HEK293 (cell line): ENCODE results near the gene POMT2.

Experiments
- CTCF ChIA-PET: fragments of 350-600 bp; formaldehyde crosslinking; extraction: SDS; loops from one replicate; lab custom pipeline; 2021; ENCODE audit warnings: antibody characterized with exemption; lab: Yijun Ruan, JAX
- POLR2A ChIA-PET: fragments of 300-600 bp; formaldehyde crosslinking; extraction: SDS; loops from one replicate; lab custom pipeline; 2020; ENCODE audit warnings: antibody characterized with exemption, inconsistent platforms; lab: Yijun Ruan, JAX
- H3K27ac ChIP-seq: fragments of 200-500 bp; sonication (Bioruptor generic); 2 replicates; pipeline ENCODE4 v1.5.1; 2014; ENCODE audit warnings: low read depth, low read length, control low read depth, inconsistent platforms; ENCODE audit errors: extremely low read depth
- H3K36me3 ChIP-seq, 2 experiments: fragments of 200-500 bp in 1 of 2; sonication (Bioruptor generic) in 1 of 2; 1 replicate in 1 of 2; 2 replicates in 1 of 2; pipeline ENCODE4 v1.5.1; 2014 to 2017; ENCODE audit warnings: inconsistent platforms in 2 of 2, low read length in 2 of 2; ENCODE audit not compliant: control insufficient read depth in 2 of 2, insufficient read depth in 1 of 2
- H3K4me1 ChIP-seq: fragments of 200-500 bp; sonication (Bioruptor generic); 2 replicates; pipeline ENCODE4 v1.5.1; 2014; ENCODE audit warnings: mild to moderate bottlenecking, low read length, inconsistent platforms; ENCODE audit not compliant: control insufficient read depth, insufficient read depth
- H3K4me3 ChIP-seq: 2 replicates; pipeline ENCODE4 v1.5.1; 2011; ENCODE audit warnings: low read depth, mild to moderate bottlenecking, control low read depth, low read length, moderate library complexity
- H3K9me3 ChIP-seq: fragments of 200-500 bp; sonication (Bioruptor generic); 2 replicates; pipeline ENCODE4 v1.5.1; 2014; ENCODE audit warnings: low read depth, low read length, inconsistent platforms; ENCODE audit not compliant: control insufficient read depth, insufficient read depth
- AEBP2 ChIP-seq: fragments of 450-650 bp; formaldehyde crosslinking; IDR thresholded peaks from 2 replicates; pipeline ENCODE4 v1.5.1; 2016; ENCODE audit warnings: missing biosample characterization, missing genetic modification characterization, borderline replicate concordance
- HOXA7 ChIP-seq: sonication (generic); formaldehyde crosslinking; IDR thresholded peaks from 2 replicates; pipeline ENCODE4 v1.8.1; 2022; ENCODE audit warnings: missing genetic modification reagents, borderline replicate concordance
- KLF10 ChIP-seq: fragments of 450-650 bp; IDR thresholded peaks from 2 replicates; pipeline ENCODE4 v1.5.1; 2018; ENCODE audit warnings: missing biosample characterization, mild to moderate bottlenecking, missing genetic modification characterization
- REPIN1 ChIP-seq: fragments of 450-650 bp; formaldehyde crosslinking; IDR thresholded peaks from 2 replicates; pipeline ENCODE4 v1.5.1; 2017; ENCODE audit warnings: missing biosample characterization, missing genetic modification characterization, low read depth
- SP2 ChIP-seq: fragments of 450-650 bp; formaldehyde crosslinking; IDR thresholded peaks from 2 replicates; pipeline ENCODE4 v1.5.1; 2016; ENCODE audit warnings: missing biosample characterization, missing genetic modification characterization
- SP7 ChIP-seq: fragments of 450-650 bp; formaldehyde crosslinking; IDR thresholded peaks from 2 replicates; pipeline ENCODE4 v1.5.1; 2016; ENCODE audit warnings: missing biosample characterization, missing genetic modification characterization
- TRIM28 ChIP-seq: IDR thresholded peaks from 2 replicates; pipeline ENCODE4 v1.6.1; 2011; ENCODE audit warnings: low read length, control low read depth, borderline replicate concordance
- YY1 ChIP-seq: fragments of 450-650 bp; formaldehyde crosslinking; IDR thresholded peaks from 2 replicates; pipeline ENCODE4 v1.5.1; 2018; ENCODE audit warnings: missing biosample characterization, missing genetic modification characterization
- YY2 ChIP-seq: fragments of 450-650 bp; formaldehyde crosslinking; IDR thresholded peaks from 2 replicates; pipeline ENCODE4 v1.5.1; 2016; ENCODE audit warnings: missing biosample characterization, missing genetic modification characterization
- ZBTB11 ChIP-seq: fragments of 450-650 bp; formaldehyde crosslinking; conservative IDR thresholded peaks from 2 replicates; pipeline ENCODE4 v1.5.1; 2016; ENCODE audit warnings: low read depth, missing biosample characterization, missing genetic modification characterization
- ZFP37 ChIP-seq: fragments of 450-650 bp; formaldehyde crosslinking; IDR thresholded peaks from 2 replicates; pipeline ENCODE4 v1.5.1; 2016; ENCODE audit warnings: missing biosample characterization, missing genetic modification characterization
- ZIC2 ChIP-seq: fragments of 450-650 bp; formaldehyde crosslinking; IDR thresholded peaks from 2 replicates; pipeline ENCODE4 v1.5.1; 2016; ENCODE audit warnings: missing biosample characterization, missing genetic modification characterization
- ZNF121 ChIP-seq: fragments of 450-650 bp; formaldehyde crosslinking; IDR thresholded peaks from 2 replicates; pipeline ENCODE4 v1.5.1; 2016; ENCODE audit warnings: missing biosample characterization, missing genetic modification characterization
- ZNF248 ChIP-seq: fragments of 450-650 bp; formaldehyde crosslinking; IDR thresholded peaks from 2 replicates; pipeline ENCODE4 v1.5.1; 2017; ENCODE audit warnings: missing biosample characterization, missing genetic modification characterization
- ZNF26 ChIP-seq: fragments of 450-650 bp; formaldehyde crosslinking; IDR thresholded peaks from 2 replicates; pipeline ENCODE4 v1.5.1; 2016; ENCODE audit warnings: missing biosample characterization, missing genetic modification characterization
- ZNF335 ChIP-seq: fragments of 450-650 bp; formaldehyde crosslinking; conservative IDR thresholded peaks from 2 replicates; pipeline ENCODE4 v1.5.1; 2016; ENCODE audit warnings: missing biosample characterization, missing genetic modification characterization
- ZNF350 ChIP-seq: fragments of 450-650 bp; formaldehyde crosslinking; IDR thresholded peaks from 2 replicates; pipeline ENCODE4 v1.5.0; 2017; ENCODE audit warnings: missing biosample characterization, mild to moderate bottlenecking, missing genetic modification characterization
- ZNF354C ChIP-seq: fragments of 450-650 bp; formaldehyde crosslinking; IDR thresholded peaks from 2 replicates; pipeline ENCODE4 v1.5.1; 2016; ENCODE audit warnings: missing biosample characterization, missing genetic modification characterization, low read depth, borderline replicate concordance
- ZNF571 ChIP-seq: fragments of 450-650 bp; formaldehyde crosslinking; IDR thresholded peaks from 2 replicates; pipeline ENCODE4 v1.5.0; 2017; ENCODE audit warnings: missing biosample characterization, missing genetic modification characterization
- ZNF639 ChIP-seq: fragments of 450-650 bp; formaldehyde crosslinking; IDR thresholded peaks from 2 replicates; pipeline ENCODE4 v1.5.1; 2016; ENCODE audit warnings: missing biosample characterization, missing genetic modification characterization
- ZNF76 ChIP-seq: fragments of 450-650 bp; formaldehyde crosslinking; IDR thresholded peaks from 2 replicates; pipeline ENCODE4; 2016; ENCODE audit warnings: low read depth, missing biosample characterization, missing genetic modification characterization, borderline replicate concordance
- ZNF777 ChIP-seq: fragments of 450-650 bp; formaldehyde crosslinking; IDR thresholded peaks from 2 replicates; pipeline ENCODE4 v1.5.1; 2017; ENCODE audit warnings: missing biosample characterization, missing genetic modification characterization, borderline replicate concordance
- ZNF843 ChIP-seq: fragments of 450-650 bp; formaldehyde crosslinking; IDR thresholded peaks from 2 replicates; pipeline ENCODE4 v1.5.1; 2016; ENCODE audit warnings: missing biosample characterization, missing genetic modification characterization

The POMT2 gene

GRCh38 chr14:77260631-77261030 is 60.1 kb downstream of the POMT2 start:
- TF ChIP-seq ZIC2 (no peak), ZNF639 (tag by site-specific recombination) (no peak)
- ChIA-PET POLR2A (no interaction called here), CTCF (no interaction called here)
- H3K27ac ChIP-seq = no peak overlapping the region
- no peaks in the 10 kb centered on the region for H3K36me3 ChIP-seq
- no peaks in the 10 kb centered on the region for H3K9me3 ChIP-seq
- no peaks in the 10 kb centered on the region for H3K4me1 ChIP-seq
- no peak overlapping the region for H3K4me3 ChIP-seq

GRCh38 chr14:77260199-77260598 is 60.5 kb downstream of the POMT2 start:
- ChIA-PET CTCF (no interaction called here), POLR2A (no interaction called here)
- Histone ChIP-seq H3K4me3 (no peak overlapping the region), H3K9me3 (no peaks in the 10 kb centered on the region), H3K4me1 (no peaks in the 10 kb centered on the region), H3K36me3 (no peaks in the 10 kb centered on the region), H3K27ac (no peak overlapping the region)
- TF ChIP-seq ZNF350 (tag by site-specific recombination) (no peak), REPIN1 (tag by site-specific recombination) (no peak), SP2 (tag by site-specific recombination) (no peak), ZNF335 (tag by site-specific recombination) (no peak), ZNF354C (tag by site-specific recombination) (no peak), AEBP2 (tag by site-specific recombination) (no peak), ZBTB11 (no peak), ZNF26 (tag by site-specific recombination) (no peak), ZNF571 (no peak)

- CTCF ChIA-PET = no interaction called here
- POLR2A ChIA-PET = no interaction called here
- no peaks in the 10 kb centered on the region for H3K4me1 ChIP-seq
- TF ChIP-seq ZNF121 (tag by site-specific recombination) (no peak), ZNF248 (tag by site-specific recombination) (no peak), KLF10 (tag by site-specific recombination) (no peak), YY1 (tag by site-specific recombination) (no peak), TRIM28 (no peak), ZNF76 (tag by site-specific recombination) (no peak), YY2 (tag by site-specific recombination) (no peak), SP7 (tag by site-specific recombination) (no peak), HOXA7 (no peak), ZNF843 (tag by site-specific recombination) (no peak), ZFP37 (tag by site-specific recombination) (no peak), ZNF777 (no peak)
- H3K4me3 ChIP-seq = no peak overlapping the region
- H3K36me3 ChIP-seq = no peaks in the 10 kb centered on the region
- H3K27ac ChIP-seq = no peak overlapping the region
- H3K9me3 ChIP-seq = no peaks in the 10 kb centered on the region
These were observed 61.5 kb downstream of the POMT2 start for GRCh38 chr14:77259025-77259715.
